GM19455 (cell line): Measurements from ENCODE around the gene ITGAE.

ENCODE experiments used
- ATAC-seq: cut with Tn5 transposase; IDR thresholded peaks from one replicate; pipeline ENCODE4 v1.9.1; 2021; ENCODE audit not compliant: unreplicated experiment

Gene ITGAE

DNA sequence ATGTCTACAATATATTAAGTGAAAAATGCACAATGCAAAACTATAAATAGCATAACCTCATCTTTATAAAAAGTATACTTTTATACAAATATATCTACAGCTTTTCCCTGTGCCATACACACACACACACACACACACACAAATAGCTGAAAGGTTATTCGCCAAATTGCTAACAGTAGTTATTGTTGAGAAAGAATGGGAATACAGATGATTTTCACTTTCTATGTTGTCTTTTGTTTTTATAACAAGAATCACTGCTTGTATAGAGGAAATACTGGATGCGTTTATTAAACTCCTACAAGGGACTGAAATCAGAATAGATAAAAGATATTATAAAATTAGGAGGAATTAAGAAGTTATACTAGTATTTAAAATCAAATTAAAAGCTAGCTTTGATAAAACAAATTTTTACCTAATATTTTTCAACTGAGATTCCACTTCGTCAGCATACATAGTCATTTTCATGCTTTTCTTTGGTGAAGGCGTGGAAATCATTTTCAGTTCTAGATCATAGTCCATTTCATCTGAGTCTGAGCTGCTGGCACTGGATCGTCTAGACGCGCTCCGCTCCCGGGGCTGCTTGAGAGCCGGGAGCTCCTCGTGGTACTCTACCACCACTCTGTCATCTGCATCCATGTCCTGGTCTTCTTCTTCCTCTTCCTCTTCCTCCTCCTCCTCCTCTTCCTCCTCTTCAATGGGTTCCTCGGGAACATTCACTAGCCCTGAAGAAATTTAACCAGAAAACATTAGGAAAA lies 17.0 kb upstream of the ITGAE start:
- no peak for ATAC-seq

GRCh38 chr17:3815925-3816324 lies 14.9 kb upstream of the ITGAE start:
- ATAC-seq = no peak

DNA sequence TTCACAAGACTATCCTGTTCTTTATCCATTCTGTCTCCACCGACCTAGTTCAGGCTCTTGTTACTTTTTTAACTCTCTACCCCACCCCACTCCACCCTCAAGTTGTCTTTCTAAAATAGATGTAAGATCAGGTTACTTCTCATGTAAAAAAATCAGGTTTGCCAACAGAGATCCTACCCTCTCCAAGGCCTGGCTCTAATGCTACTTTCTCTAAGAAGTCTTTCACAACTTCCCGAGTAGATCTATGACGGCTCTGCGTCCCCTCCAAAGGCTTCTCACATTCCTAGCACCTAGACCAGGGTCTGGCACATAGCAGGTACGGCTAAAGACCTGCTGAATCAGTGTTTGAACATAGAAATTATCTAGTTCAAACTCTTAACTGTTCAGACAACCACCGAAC lies 14.1 kb upstream of the ITGAE start:
- no peak for ATAC-seq

- ATAC-seq = no peak
These were observed 13.4 kb upstream of the ITGAE start for GRCh38 chr17:3814361-3814760.

GRCh38 chr17:3813171-3813570 lies 12.2 kb upstream of the ITGAE start:
- no peak for ATAC-seq

DNA sequence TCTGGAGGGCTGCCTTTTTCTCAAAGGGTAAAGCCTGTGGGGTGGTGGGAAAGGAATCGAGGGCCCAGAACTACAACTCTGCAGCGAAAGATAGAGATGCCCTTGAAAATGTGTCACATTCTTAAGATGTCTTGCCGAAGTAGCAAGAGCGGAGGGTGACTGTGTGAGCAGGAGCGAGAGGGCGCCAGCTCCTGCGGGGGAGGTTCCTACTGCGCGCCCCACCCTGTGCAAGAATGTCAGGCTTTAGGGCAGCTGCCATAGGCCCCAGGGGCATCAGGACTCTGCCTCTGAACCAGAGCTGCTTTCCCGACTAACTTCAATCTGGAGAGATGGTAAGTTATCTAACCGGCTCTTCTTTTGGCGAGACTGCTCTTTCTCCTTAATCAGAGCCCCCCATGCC lies 11.8 kb upstream of the ITGAE start:
- ATAC-seq = no peak

DNA sequence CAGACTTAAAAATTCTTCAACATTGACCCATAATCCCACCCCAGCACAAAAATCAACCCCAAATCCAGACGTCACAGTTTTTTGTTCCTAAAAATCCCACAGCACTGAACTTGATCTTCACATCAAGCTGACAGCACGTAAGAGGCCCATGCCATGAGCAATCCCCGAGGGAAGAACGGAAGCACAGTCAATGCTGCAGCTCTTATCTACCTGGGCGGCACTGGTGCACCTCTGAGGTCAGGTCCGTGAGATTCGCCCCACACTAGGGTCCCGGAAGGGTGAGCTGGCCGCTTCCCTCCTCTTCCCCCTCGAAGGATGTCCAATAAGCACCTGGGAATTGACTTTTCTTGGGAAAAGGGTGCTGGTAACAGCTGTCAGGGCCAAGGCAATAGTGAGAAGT lies 11.3 kb upstream of the ITGAE start:
- no peak for ATAC-seq

- ATAC-seq = no peak
These were observed 9.0 kb upstream of the ITGAE start for GRCh38 chr17:3810019-3810418.

DNA sequence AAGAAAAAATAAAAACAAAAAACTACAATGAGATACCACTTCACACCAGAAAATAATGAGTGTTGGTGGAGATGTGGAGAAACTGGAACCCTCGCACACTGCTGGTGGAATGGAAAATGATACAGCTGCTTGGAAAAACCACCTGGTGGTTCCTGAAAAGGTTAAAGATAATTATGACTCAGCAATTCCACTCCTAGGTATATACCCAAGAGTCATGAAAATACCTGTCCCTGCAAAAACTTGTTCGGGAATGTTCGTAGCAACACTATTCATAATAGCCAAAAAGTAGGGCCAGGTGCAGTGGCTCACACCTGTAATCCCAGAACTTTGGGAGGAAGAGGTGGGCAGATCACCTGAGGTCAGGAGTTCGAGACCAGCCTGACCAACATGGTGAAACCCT lies 8.1 kb upstream of the ITGAE start:
- no peak for ATAC-seq

DNA sequence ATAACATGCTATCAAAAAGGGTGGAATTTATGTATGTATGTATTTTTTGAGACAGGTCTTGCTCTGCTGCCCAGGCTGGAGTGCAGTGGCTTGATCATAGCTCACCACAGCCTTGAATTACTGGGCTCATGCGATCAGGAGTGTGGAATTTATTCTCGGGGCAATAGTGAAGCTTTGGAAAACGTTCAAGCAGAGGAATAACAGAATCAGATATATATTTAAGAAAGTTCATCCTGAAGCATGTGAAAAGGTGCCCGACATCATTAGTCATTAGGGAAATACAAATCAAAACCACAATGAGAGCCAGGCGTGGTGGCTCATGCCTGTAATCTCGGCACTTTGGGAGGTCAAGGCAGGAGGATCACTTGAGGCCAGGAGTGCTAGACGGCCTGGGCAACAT lies 7.7 kb upstream of the ITGAE start:
- ATAC-seq = no peak

DNA sequence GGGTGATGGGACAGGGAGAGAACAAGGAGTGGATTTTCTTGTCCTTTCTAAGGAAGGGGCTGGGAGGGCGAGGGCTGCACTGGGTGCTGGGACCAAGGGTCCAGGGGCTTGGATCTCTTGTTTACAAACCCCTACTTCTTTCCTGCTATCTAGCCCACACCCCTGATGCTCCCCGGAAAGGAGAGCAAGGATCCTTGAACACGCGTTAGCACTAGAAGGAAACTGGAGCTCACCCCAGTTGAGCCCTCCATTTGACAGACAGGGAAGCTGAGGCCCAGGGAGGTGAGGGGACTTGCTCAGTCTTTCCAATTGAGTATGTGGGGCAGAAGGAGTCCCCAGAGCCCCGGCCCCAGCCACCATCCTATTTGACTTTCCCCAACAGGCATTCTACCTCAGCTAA lies 4.6 kb upstream of the ITGAE start:
- ATAC-seq = no peak

GRCh38 chr17:3804503-3804931 lies 3.5 kb upstream of the ITGAE start:
- no peak for ATAC-seq

- no peak for ATAC-seq
These were observed 2.3 kb upstream of the ITGAE start for GRCh38 chr17:3803308-3803640.

- no peak for ATAC-seq
These were observed 1.7 kb upstream of the ITGAE start for GRCh38 chr17:3802461-3803307.

DNA sequence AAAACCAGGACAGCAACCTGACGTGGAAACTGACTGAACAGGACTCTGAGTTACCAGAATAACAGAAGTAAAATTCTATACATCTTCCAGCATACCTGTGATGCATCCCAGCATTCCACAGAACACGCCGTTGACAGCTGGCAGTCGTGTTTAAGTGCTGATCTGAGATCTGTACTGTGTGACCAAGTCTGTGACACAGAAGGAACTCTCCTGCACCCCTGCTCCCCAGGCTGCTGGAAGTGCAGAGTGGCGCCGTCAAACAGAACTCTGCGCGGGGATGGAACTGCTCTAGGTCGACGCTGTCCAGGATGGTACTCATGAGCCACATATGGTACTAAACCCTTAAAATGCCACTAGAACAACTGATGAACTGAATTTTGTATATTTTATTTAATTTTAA lies 804 bp upstream of the ITGAE start:
- no peak for ATAC-seq

DNA sequence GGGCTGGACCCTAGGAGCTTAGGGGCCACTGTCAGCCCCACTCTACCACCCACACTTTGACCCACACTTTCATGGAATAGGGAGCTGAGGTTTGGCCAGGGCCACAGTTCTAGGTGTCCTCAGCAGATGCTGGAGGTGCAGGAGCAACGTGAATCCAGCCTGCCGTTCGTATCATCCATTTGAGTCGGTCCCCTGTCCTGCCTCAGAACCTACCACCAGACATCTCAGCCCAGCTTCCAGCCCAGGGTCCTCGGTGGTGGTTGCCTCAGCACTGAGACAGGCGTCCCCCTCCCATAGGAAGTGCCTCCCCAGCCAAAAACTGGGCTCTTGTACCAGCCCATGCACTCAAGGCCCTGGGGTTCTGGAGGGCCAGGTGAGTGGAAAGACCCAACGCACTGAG lies 359 bp upstream of the ITGAE start:
- no peak for ATAC-seq

DNA sequence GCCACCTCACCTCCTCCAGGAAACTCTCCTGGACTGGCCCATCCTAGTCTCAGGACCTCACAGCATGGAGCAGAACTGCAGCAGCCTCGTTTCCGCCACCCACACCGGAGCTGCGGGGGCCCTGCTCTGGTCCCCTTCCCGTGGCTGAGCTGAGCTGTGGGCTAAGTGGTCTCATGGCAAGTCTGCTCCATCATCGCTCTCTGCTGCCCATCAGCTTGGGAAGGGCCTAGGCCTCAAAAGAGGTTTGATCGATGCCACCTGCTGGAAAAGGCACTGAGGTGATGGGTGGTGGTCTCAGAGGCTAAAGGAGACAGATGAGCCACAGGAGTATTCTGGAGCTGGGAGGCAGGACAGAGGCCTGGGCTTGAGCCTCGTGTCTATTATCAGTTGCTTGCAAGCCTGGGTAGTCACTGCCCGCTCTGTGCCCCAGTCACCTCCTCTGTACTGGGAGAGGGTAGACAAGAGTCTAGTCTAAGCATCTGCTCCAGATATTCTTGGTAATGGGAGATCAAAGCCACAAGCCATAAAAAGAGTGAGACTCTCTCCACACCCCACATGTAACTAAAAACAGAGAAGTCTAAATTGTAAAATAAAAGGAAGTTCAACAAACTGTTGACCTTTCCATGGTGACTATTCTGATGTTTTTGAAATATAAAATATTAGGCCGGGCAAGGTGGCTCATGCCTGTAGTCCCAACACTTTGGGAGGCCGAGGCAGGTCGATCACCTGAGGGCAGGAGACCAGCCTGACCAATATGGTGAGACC lies 1.6 kb downstream of the ITGAE start:
- ATAC-seq = no peak

DNA sequence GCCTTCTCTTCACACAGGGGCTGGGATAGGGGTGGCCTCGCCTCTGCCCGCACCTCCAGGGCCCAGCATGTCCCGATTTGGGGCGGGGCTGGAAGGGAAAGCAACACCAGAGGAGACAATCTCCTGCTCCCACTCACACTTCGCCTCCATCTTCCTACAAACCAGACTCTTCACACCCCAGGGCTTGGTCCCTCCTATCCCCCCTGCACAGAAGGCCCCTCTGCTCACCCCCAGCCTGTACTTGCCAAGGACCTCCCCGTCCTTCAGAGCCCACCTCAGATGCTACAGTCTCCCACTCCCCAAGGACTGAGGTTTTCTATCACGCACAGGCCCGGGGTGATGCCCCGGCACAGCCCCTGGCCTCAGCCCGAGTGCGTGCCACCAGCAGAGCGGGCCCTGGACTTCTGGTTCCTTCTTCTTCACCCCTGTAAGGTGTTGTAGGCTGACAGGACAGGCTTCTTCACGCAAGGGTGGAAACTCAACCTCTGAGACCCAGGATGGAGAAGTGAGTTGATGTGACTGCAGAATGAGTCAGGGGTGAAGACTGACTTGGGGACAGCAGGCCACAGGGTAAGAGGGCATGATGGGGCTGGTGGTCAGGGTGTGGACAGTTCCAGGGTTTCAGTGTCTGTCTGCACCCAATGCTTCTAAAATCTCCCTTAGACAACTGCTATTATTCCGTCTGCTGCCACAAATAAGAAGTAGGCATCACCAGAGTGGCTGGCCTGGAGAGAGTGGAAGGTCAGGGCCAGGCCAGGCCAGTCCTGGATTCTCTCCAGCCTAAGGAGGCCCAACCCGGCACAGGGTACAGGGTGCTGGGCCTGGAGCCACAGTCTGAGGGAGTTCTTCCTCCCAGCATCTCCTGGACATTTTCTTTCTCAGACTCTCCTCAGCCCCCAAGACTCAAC lies 2.5 kb downstream of the ITGAE start:
- no peak for ATAC-seq

DNA sequence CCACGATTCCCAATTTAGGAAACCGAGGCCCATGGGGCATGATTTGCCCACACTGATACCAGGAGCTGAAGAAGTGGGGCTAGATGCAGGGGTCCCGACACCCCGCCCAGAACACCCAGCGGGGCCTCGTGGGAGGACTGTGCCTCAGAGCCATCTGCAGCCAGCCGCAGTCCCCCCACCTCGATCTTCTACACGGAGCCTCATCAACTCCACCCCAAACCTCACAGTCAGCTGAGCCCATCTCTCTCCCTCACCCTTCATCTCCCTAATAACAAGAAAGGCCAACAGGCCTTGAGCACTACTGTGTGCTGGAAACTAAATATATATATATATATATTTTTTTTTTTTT lies 4.2 kb downstream of the ITGAE start:
- no peak for ATAC-seq

DNA sequence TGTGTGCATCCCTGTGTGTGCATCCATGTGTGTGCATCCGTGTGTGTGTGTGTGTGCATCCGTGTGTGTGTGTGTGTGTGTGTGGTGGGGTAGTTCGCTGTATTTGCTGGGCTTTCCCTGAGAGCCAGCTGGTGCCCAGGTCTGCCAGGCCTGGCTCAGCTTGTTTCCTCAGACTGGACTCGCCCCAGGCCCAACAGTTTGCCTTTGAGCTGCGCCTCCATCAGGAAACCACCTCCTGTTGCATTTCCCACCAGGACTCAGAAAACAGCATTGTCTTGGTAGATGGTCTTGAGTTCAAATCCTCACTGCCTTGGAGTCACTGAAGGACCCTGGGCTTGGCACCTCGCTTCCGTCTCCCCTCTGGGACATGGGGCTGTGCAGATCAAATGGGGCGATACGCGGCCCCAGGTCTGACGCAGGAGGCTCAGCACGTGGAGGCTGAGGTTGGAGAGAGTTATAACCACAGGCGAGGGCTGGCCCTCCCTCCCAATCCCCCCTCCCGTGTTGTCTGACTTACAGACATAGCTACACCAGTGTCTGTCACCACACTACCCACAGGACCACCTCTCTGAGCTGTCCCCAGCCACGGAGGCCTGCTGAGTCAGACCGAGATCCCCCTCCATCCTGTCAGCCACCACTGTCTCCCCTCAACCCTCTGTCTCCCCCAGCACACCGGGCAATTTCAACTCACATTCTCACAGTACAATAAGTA lies 4.7 kb downstream of the ITGAE start:
- ATAC-seq = peak; percentile 56
